ENCODE measurements around the gene KCNA1.

DNA sequence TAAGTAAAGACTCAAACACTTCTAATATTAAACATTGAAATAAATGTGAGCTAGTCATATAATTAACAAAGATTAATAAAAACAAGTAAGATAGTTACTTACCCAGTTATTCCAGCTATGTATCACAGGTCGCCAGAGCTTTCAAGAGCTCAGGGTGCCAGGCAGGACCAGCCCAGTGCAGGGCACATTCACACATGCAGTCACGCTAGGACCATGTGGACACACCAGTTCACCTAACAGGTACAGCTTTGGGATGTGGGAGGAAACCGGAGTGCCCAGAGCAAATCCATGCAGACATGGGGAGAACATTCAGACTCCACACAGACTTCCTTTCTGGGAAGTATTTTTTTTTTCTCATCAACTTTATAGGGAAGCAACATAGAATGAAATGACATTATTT, 39.3 kb upstream of the KCNA1 start:
- no peak for TF ChIP-seq POLR2A (IDR thresholded peaks at IDR 0.05)
- no peak for TF ChIP-seq CTCF (IDR thresholded peaks at IDR 0.05 in 4 of 5, conservative IDR thresholded peaks at IDR 0.05 in 1 of 5)
